ENCODE data around the gene CTXND1.

Gene CTXND1

GRCh38 chr15:80251428-80252120, 439 bp downstream of the CTXND1 start:
- peak in 1 of 3 donors; percentile 23 for DNase-seq

DNA sequence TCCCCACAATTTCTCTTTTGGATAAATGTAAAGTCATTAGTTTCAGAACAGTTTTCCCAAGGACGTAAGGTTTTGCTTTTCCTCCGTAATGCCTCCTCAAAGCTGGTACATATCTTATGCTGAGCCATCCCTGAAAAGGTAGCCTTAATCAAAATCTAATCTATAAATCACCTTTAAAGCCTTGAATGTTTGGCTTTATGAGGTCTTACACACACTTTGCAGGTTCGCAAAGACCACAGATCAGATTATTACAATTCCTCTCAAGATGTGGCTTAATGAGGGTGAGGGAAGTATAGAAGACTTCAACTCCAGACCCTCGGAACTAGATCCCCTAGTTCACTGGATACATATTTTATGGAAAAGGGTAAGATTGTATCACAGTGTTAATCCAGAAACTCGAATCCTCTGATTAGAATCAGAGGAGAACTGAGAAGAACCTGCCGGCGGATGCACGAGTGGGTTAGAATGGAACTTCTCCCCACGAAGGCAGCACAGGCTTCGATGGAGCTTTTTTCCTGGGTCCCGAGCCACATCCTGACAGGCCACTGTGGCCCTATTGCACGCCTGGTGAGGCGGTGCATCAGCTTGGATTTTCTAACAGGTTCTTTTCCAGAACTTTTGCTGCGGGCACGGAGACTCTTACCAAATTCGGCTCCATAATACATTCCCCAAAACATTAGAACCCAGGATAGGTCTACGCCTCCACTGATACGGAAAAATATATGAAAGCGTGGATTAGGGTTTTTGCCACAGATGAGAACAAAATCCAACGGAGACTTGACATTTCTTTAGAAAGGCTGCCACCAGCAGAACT, 1.2 kb downstream of the CTXND1 start:
- DNase-seq, result no peak

DNA sequence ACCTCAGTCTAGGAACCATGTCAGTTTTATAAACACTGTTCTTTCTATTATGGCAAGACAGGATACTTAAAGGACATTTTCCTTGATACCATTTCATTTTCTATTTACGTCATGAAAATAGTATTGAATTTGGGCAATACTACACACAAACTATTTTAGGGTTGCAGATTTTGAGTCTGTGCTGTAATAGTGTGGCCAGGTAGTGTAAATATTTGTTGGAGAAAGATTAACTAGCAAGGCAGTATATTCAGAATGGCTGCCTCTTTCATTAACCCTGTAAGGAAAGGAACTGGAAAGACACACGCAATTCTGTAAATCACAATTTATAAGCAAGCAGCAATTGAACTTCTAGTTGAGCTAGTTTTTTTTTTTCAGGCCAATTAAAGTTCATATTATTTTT, 2.0 kb downstream of the CTXND1 start:
- DNase-seq, result no peak

DNA sequence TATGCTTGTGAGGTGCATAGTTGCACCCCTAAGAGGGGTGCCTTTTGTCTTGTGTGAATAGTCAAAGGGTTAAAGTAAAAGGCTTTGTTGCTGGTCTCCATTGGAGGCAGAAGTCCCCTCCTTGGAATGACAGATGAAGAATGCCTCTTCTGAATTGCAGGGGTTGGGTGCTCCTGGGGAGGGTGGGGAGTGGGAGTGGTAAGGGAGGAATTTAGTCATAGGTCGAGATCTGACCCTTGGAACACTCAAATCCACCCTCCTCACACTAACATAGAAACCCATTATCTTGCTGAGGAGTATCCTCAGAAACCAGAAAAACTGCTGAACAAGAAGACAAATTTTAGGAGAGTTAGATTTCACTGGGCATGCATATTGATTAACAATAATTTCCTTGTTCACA, 4.7 kb downstream of the CTXND1 start:
- DNase-seq, result no peak

DNA sequence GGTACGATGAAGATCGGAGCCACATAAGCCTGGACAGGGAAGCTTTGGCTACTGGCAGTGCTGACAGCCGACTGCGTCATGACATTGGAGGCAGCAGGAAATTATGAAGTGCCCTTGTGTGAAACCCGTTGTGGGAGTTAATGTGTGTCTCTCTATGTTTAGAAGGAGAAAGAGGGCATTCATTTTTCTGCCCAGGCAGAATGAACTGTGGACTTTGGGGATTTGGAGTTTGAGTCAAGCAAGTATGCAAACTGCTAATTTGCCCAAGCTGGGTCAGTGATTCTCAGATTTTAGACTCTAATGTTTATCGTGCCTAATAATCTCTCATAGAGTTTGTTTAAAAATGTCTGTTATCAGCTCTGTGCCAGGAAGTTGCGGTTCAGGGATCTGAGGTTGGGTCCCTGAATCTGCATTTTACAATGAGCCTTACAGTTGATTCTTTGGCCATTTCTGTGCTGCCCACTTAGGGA, 5.6 kb downstream of the CTXND1 start:
- no peak for DNase-seq

GRCh38 chr15:80242802-80243201, 9.2 kb downstream of the CTXND1 start:
- DNase-seq, result peak; percentile 27 to 48 (median 33)

DNA sequence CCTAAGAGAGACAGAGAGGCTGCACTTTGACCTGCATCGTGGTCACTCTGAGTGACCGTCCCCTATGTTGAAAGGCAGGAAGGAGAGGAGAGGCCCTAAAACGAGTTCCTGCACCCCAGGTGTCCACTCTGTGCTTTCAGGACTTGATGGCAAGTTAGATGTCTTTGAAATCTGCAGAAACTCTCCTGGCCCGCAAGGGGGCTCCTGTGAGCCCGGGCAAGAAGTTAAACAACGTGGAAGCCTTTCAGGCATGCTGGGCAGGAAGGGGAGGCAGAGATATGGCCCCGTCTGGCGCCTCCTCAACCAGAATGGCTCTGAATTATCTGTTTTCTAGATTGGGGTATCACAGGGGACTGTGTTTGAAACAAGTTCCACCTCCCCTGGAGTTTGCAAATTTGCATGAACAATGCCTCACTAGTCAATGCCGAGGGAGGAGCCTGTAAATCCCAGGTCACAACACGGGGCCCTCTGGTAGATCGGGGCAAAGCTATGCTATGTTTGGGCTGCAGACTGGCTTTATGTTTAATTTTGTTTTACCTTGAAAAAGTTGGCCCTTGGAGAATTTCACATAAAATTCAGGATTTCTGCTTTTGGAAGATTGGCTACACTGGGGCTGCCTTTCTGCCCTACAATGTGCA, 9.8 kb downstream of the CTXND1 start:
- DNase-seq, result peak; percentile 23 to 52 (median 44)

GRCh38 chr15:80241508-80241907, 10.5 kb downstream of the CTXND1 start:
- no peak for DNase-seq

GRCh38 chr15:80240276-80240675, 11.7 kb downstream of the CTXND1 start:
- no peak for DNase-seq

- DNase-seq, result peak; percentile 53 to 71 (median 64)
These were observed 17.1 kb downstream of the CTXND1 start for GRCh38 chr15:80234883-80235282.

- no peak for DNase-seq
These were observed 18.4 kb downstream of the CTXND1 start for GRCh38 chr15:80233581-80233980.

GRCh38 chr15:80231371-80231770, 20.6 kb downstream of the CTXND1 start:
- no peak for DNase-seq

DNA sequence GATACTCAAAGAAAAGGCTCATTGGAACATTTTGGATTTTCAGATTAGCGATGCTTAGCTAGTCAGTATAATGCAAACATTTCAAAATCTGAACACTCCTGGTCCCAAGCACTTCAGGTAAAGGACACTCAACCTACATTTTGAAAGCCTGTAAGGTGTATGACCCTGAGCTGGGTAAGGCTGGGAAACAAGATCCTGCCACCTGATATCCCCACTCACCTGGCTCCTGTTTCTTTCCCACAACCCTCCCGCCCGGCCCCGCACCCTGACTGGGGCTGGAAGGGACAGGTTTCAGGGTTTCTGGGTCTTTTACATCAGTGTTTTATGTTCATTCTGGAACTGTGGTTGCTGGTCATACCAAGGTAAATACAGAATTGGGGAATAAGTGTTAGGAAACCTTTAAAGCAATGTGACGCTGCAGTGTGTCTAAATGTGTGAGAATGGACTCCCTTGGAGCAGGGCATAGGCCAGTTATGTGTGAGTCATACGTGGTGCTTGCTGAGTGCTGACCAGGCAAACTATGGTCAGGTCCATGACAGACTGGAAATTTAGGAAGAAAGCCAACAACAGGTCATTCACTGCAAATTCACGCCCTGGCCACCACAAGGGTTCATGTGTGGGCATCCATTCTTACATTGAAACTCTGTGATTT, 22.9 kb downstream of the CTXND1 start:
- peak in 2 of 3 donors; percentile 12 to 38 for DNase-seq

- no peak for DNase-seq
These were observed 32.1 kb downstream of the CTXND1 start for GRCh38 chr15:80219955-80220354.

GRCh38 chr15:80217327-80217900, 34.6 kb downstream of the CTXND1 start:
- no peak for DNase-seq

DNA sequence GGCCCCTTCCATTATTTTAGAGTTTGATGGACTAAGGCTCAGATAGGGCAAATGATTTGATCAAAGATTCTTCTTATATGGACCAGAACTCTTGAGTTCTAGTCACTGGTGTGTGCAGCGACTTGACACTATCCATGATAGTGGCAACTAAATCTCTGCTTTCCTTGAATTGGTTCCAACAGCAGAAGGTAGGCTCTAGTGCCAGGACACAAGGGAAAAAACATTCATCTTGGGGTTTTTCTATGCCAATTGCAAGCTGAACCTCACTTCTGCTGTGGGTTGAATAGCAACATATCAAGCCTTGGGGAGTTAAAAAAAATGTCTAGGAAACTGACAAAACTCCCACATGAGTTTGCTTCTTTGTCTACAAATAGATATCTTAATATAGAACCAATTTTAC, 35.1 kb downstream of the CTXND1 start:
- no peak for DNase-seq

- DNase-seq, result no peak
These were observed 35.9 kb downstream of the CTXND1 start for GRCh38 chr15:80216141-80216540.

- DNase-seq, result no peak
These were observed 37.1 kb downstream of the CTXND1 start for GRCh38 chr15:80214910-80215309.

DNA sequence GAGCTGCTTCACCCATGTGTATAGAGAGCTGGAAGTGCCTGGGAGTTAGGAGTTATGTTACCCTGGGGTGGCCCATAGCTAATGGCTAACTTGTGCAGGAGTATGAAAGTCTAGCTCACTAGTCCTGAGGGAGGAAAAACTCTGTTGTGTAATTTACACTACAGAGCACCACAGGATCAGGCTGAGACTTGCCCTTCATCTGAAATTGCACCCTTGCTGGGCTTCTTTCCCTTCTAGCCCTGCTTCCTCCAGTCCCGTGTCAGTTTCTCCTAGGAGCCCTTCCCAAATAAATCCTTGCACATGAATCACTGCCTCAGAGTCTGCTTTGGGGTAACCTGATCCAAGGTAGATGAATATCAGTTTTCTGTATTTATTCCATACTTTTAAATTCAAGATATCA, 40.0 kb downstream of the CTXND1 start:
- DNase-seq, result no peak

DNA sequence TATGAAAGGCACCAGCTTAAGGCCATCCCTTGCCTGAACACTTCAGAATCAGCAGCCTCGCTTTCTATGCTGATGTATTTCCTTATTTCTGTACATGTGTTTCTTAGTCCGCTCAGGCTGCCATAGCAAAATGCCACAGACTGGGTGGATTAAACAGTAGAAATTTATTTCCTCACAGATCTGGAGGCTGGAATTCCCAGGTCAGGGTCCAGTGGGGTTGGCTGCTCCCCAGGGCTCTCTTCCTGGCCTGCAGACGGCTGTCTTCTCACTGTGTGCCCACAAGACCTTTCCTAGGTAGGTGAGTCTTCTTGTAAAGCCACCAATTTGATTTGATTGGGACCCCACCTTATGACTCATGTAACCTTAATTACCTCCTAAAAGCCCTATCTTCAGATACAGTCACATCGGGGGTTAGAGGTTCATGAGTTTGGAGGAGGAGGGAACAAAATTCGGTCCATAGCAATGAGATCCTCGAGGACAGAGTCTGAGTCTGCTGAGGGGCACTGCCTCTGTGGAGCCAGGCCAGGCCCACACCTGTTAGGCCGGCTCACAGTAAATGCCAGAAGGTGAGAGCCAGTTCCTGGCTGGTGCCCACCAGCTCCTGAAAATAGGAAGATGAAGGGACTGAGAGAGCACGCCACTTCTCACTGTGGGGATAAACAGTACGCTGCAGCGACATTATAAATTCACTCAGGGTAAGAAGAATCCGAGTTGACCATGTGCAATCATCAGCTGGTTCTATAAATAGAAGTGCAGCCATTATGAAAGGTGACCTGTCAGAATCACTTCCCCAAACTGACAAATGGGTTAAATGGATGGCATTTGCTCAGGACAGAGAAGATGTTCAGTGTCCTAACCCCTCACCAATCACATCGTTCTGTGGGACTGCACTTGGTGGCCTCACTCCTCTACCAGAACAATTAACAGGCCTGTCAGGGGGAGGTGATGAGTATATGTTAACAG, 41.1 kb downstream of the CTXND1 start:
- DNase-seq, result peak in 2 of 3 donors; percentile 31 to 48

All from suppressor macrophage treated with lipopolysaccharide for 1 hour (primary cell).